HAP-1 (cell line): Measurements from ENCODE around the gene ICE1.
"Not testable (repeated sequence)": the region's sequence is repeated elsewhere in the genome, so short reads cannot be mapped to it uniquely, and the experiment has no call there.

Source experiments
- DNase-seq, 2 experiments: peaks; one replicate each; pipeline ENCODE4 v3.0.0-alpha.2; 2016 to 2020; ENCODE audit warnings: low spot score in 2 of 2
- H3K27me3 ChIP-seq: fragments of 250-450 bp; sonication (Bioruptor Pico); 2 replicates; pipeline ENCODE4 v1.5.1; 2020; ENCODE audit warnings: low read depth, mild to moderate bottlenecking, moderate library complexity
- H3K36me3 ChIP-seq: fragments of 250-450 bp; sonication (Bioruptor Pico); replicated peaks from 2 replicates; pipeline ENCODE4 v1.5.1; 2020; ENCODE audit warnings: mild to moderate bottlenecking
- H3K4me1 ChIP-seq: fragments of 250-450 bp; sonication (Bioruptor Pico); 2 replicates; pipeline ENCODE4 v1.5.1; 2020; ENCODE audit warnings: mild to moderate bottlenecking
- H3K4me3 ChIP-seq: fragments of 250-450 bp; sonication (Bioruptor Pico); 2 replicates; pipeline ENCODE4 v1.5.1; 2020; ENCODE audit warnings: mild to moderate bottlenecking, moderate library complexity
- H3K9me3 ChIP-seq: fragments of 250-450 bp; sonication (Bioruptor Pico); 2 replicates; pipeline ENCODE4 v1.5.1; 2020; ENCODE audit warnings: mild to moderate bottlenecking, moderate library complexity
- in situ Hi-C: fragments of 300-500 bp; cut with MboI; formaldehyde crosslinking; loops from 3 replicates; pipeline ENCODE4 v1.14.3; 2020; ENCODE audit warnings: low sequenced_read_pairs, inconsistent platforms, mixed read lengths

The ICE1 gene

DNA sequence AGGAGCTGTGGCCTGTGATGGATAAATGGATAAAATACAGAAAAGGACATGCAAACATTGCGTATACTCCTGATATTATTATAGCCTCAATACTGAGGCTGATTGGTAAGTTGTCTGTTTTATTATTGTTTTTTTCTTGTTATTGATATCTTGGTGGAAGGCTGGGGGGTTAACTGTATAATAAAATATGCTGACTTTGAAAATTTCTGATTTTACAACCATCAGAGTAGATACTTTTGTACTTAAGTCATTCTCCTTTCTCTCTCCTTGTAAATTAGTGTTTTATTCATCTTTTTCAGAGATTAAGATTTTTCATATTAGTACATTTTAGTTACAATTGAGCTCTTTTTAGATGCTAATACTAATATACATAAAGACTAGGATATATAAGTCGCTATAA is 53.5 kb downstream of the ICE1 start:
- H3K4me3 ChIP-seq: no peak overlapping the region
- H3K9me3 ChIP-seq: no peaks in the 10 kb centered on the region
- H3K27me3 ChIP-seq: no peaks in the 10 kb centered on the region
- H3K4me1 ChIP-seq: no peaks in the 10 kb centered on the region
- no peak for DNase-seq
- in situ Hi-C loops: loop anchor here (25.0 kb wide), 2 partner anchors 886 to 1111 kb away; no protein-coding TSS in a partner anchor
- H3K36me3 ChIP-seq: peaks cover 55% of the 10 kb centered on the region

DNA sequence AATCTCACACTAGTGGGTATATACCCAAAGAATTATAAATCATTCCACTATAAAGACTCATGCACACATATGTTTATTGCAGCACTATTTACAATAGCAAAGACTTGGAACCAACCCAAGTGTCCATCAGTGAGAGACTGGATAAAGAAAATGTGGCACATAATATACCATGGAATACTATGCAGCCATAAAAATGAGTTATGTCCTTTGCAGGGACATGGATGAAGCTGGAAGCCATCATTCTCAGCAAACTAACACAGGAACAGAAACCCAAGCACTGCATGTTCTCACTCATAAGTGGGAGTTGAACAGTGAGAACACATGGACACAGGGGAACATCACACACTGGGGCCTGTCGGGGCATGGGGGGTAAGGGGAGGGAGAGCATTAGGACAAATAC is 57.1 kb downstream of the ICE1 start:
- in situ Hi-C loops: loop anchor here (25.0 kb wide), 2 partner anchors 883 to 1108 kb away; no protein-coding TSS in a partner anchor
- peaks cover 37% of the 10 kb centered on the region for H3K36me3 ChIP-seq
- not testable (repeated sequence) for H3K27me3 ChIP-seq

DNA sequence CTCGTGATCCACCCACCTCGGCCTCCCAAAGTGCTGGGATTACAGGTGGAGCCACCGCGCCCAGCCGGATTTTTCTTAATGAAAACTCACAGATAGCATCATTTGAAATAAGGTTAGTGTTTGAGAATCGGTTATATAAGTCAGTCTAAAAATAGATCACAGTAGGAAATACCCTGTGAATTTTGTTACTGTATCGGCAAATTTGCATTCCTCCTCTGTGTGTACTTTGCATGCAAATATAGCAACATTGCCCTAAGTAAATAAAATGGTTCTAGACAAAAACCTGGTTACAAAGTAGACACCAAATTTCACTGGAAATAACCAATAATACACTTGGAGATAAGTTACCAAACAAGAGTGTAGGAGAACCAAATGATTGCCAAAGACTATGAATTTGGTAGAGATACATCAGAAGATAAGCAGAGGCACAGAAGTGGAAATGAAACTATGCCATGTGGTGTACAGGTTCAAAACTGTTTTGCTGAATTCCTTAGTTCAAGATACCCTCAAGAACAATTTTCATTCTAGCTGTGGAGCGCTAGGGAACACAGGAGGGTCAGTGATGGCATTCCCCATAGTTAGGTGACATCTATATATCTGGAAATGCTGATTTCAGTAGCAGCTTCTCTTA is 58.1 kb downstream of the ICE1 start:
- in situ Hi-C loops: loop anchor here (25.0 kb wide), 2 partner anchors 882 to 1107 kb away; no protein-coding TSS in a partner anchor
- H3K9me3 ChIP-seq: no peaks in the 10 kb centered on the region
- H3K36me3 ChIP-seq: peaks cover 33% of the 10 kb centered on the region
- no peak overlapping the region for H3K4me3 ChIP-seq
- H3K27me3 ChIP-seq: no peaks in the 10 kb centered on the region
- DNase-seq: no peak
- no peaks in the 10 kb centered on the region for H3K4me1 ChIP-seq

More for the DNA sequence above, 57.1 kb downstream of the ICE1 start:
- H3K9me3 ChIP-seq, H3K4me1 ChIP-seq, DNase-seq, H3K4me3 ChIP-seq: not testable (repeated sequence)

DNA sequence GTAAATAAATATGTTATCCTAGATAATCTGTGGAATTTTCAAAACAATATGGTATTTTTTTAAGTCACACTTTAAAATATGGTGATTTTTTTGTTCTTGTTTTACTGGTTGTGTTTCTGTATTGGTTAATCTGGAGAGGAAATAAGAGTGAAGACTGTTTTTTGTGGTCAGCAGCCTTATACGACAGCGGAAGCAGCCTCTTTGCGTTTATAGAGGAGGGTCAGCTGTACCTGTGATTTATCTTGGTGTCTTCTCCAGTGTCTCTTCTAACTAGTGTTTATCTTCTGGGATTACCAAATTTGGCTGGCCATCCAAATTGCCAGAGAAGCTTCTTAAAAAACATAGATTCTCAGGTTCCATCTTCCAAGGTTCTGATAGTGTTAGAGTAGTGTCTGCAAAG is 58.7 kb downstream of the ICE1 start:
- in situ Hi-C loops: loop anchor here (25.0 kb wide), 2 partner anchors 881 to 1106 kb away; no protein-coding TSS in a partner anchor

DNA sequence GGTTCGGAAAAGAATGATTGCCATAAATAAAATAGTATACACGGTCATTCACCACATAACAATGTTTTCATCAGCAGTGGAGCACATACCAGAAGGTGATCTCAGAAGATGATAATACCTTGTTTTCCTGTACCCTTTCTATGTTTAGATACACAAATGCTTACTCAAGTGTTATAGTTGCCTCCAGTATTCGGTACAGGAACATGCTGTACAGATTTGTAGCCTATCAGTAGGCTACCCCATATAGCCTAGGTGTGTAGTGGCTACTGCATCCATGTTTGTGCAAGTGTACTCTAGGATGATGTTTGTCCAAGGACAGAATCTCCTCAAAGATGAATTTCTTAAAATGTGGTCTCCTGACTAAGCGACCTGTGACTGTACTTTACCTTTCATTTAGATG is 59.2 kb downstream of the ICE1 start:
- Histone ChIP-seq H3K4me1 (no peaks in the 10 kb centered on the region), H3K36me3 (peaks cover 31% of the 10 kb centered on the region), H3K4me3 (no peak overlapping the region), H3K27me3 (no peaks in the 10 kb centered on the region), H3K9me3 (no peaks in the 10 kb centered on the region)
- in situ Hi-C loops: loop anchor here (25.0 kb wide), 2 partner anchors 881 to 1106 kb away; no protein-coding TSS in a partner anchor
- no peak for DNase-seq

More for the DNA sequence above, 58.7 kb downstream of the ICE1 start:
- no peaks in the 10 kb centered on the region for H3K4me1 ChIP-seq
- no peak overlapping the region for H3K4me3 ChIP-seq
- no peaks in the 10 kb centered on the region for H3K9me3 ChIP-seq
- no peak for DNase-seq
- H3K27me3 ChIP-seq: no peaks in the 10 kb centered on the region
- H3K36me3 ChIP-seq: peaks cover 31% of the 10 kb centered on the region

DNA sequence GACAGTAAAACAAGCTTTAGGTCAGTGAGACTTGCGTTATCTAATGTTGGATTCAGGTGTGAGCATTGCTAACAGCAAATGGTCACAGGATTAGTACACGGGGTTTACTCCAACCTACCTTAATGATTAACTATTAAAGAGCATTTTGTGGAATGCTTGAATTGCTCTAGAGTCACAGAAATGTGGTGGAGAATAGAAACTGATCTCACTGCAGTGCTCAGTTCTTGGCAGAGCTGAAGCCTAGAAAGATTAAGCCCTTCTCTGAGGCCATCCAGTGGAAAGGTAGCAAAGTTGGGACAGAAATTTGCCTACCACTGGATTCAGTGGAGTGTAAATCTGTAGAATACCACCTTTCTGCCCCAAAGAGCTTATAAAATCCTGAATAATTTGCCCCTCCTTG is 60.9 kb downstream of the ICE1 start:
- Histone ChIP-seq H3K9me3 (no peaks in the 10 kb centered on the region), H3K27me3 (no peaks in the 10 kb centered on the region), H3K4me3 (no peak overlapping the region), H3K36me3 (peaks cover 17% of the 10 kb centered on the region), H3K4me1 (no peaks in the 10 kb centered on the region)
- DNase-seq: no peak
- in situ Hi-C loops: loop anchor here (25.0 kb wide), 2 partner anchors 879 to 1104 kb away; no protein-coding TSS in a partner anchor

DNA sequence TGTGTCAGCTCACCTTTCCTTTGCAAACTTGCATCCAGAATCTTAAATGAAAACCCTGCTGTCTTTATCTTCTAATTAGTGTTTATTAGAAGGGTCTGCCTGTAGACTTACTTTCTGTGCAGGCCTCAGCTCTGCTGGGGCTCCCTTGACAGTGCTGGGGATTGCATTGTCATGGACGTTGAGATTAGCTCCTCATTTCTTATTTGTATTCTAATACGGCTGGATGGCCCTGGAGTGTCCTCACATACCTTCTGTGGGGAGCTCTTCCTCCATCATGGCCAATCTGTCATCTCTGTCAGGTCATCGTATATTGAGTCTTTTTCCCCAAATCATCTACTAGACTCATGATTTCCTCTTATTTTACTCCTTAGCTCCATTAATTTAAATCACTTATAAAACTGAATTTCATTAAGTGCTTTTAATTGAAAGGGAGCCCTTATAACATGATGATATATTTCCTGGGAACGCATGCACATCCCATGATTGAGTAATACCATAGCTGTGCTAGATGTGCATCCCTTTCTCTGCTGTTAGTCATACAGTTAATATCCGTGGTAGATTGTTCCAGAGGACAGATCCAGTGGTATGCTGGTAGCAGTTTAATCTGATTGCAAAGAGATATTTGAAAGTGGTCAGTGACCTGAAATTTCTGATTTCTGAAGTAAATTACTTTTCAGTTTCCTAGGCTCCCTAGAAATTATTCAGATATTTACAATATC is 61.6 kb downstream of the ICE1 start:
- no peak for DNase-seq
- Histone ChIP-seq H3K9me3 (no peaks in the 10 kb centered on the region), H3K36me3 (peaks cover 12% of the 10 kb centered on the region), H3K4me1 (no peaks in the 10 kb centered on the region), H3K4me3 (no peak overlapping the region), H3K27me3 (no peaks in the 10 kb centered on the region)
- in situ Hi-C loops: loop anchor here (25.0 kb wide), 2 partner anchors 878 to 1103 kb away; no protein-coding TSS in a partner anchor

DNA sequence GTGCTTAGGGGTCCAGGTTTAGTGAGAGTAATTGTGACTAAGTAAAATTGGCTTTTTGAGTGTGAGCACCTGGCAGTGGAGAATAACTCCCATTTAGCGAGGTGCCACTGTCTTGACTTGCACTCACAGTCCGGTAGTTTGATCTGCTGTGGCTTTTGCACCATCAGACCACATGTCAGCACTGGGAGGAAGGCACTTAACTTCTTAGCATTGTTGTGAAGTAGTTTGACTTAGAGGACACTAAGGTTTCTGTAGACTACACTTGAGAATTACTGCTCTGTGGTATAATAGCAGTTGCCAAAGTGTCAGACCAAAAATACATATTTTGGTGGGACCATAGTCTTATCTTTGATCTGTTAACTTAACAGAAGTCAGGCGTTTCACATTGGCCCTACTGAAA is 63.6 kb downstream of the ICE1 start:
- Histone ChIP-seq H3K9me3 (no peaks in the 10 kb centered on the region), H3K36me3 (peaks cover 10% of the 10 kb centered on the region), H3K4me3 (no peak overlapping the region), H3K4me1 (no peaks in the 10 kb centered on the region), H3K27me3 (no peaks in the 10 kb centered on the region)
- no peak for DNase-seq
- in situ Hi-C loops: loop anchor here (25.0 kb wide), 2 partner anchors 876 to 1101 kb away; no protein-coding TSS in a partner anchor

DNA sequence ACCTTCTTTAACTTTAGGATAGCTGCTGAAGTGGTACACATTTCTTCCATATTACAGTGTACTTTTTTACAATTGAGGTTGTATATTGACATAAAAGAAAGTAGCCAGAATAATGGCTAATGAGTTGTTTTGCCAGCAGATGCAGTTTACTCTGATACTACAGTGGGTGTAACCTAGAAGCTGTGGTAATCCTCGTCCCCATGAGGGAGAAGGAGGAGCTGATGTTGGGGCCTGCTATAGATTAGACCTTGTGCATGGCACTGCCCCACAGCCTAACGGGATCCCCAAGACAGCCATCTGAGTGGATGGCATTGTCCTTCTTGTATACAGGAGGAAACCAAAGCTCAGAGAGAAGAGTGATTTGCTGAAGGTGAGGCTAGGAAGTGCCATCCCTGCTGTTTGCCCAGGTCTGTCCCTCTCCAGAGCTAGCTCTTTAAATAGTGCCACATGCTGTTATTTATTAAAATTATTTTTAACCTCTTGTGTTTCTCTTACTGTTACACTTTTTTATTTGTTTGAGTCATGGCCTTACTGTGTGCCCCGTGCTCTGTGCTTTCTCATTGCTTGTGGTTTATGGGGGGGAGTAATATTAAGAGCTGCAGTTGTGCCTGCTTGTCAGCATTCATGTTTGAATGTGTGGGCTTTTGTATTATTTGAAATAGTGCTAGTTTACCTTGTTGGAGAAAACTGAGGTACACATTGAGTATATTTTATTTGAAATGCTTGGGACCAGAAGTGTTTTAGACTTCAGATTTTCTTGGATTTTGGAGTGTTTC is 65.3 kb downstream of the ICE1 start:
- Histone ChIP-seq H3K9me3 (no peaks in the 10 kb centered on the region), H3K27me3 (no peaks in the 10 kb centered on the region), H3K4me3 (no peak overlapping the region), H3K36me3 (peaks cover 10% of the 10 kb centered on the region), H3K4me1 (no peaks in the 10 kb centered on the region)
- no peak for DNase-seq
- in situ Hi-C loops: loop anchor here (25.0 kb wide), 2 partner anchors 875 to 1100 kb away; no protein-coding TSS in a partner anchor

DNA sequence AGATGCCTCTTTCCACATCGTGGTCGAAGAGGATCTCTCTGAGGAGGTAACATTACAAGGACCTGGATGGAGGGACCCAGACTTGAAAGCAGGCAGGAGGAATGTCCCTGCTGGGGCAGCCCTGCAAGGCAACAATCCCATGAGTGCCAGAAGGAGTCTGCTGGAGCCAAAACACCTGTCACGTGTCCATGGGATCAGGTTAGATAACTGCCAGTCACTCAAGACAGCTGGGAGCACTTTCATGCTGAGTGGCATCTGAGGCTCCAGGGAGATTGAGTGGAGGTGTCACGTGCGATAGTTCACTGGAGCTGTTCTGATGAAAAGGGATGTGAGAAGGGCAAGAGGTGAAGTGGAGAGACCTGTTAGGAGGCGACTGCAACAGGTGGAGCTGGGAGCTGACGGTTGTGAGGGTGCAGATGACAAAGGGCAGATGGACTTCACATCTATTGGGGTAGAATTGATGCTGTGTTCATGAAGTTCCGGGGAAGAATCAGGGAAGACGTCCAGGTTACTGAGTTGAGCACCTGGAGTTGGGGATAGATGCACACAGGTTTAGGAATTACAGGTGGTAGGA is 68.4 kb downstream of the ICE1 start:
- in situ Hi-C loops: loop anchor here (25.0 kb wide), 2 partner anchors 871 to 1096 kb away; no protein-coding TSS in a partner anchor
- no peak overlapping the region for H3K4me3 ChIP-seq
- peaks cover 7% of the 10 kb centered on the region for H3K36me3 ChIP-seq
- no peaks in the 10 kb centered on the region for H3K27me3 ChIP-seq
- no peaks in the 10 kb centered on the region for H3K9me3 ChIP-seq
- H3K4me1 ChIP-seq: peaks cover 4% of the 10 kb centered on the region; the same call in 1 of the 2 replicates
- DNase-seq: no peak

DNA sequence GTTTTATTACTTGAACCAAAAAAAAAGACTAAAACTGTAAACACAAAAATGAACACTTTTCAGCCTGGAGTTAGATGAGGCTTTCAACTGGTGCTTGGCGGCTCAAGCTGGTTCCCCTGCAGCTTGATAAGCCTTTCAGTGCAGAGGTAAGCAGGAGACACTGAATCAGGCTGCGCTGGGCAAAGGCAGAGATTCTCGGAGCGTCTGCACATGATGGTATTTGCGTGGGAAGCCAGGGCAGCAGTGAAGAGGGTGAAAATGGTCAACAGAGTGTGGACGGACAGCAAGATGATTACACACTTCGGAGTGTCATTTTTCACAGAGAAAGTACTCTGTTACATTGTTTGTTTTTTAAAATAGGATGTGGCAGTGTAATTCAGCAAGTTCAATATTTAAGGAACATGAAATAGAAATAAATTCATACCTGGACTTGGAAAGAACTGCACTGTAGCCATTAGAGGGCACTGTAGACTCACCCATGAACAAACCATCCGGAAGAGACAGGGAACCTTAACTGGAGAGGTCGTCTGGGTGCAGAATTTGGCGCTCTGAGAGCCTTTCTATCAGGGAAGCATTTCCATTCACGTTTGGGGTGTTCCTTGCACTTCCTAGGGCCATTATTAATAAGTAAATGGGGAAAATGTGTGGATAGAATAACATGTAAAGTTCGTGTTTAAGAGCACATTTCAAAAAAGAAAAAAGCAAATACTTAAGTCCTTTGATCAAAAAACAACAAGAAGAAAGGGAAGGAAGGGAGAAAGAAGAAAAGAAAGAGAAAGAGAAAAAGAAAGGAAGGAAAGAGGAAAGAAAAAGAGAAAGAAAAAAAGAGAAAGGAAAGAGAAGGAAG is 69.8 kb downstream of the ICE1 start:
- in situ Hi-C loops: loop anchor here (25.0 kb wide), 2 partner anchors 870 to 1095 kb away; no protein-coding TSS in a partner anchor
- peak; percentile 53 to 58 for DNase-seq
- H3K4me1 ChIP-seq: peaks cover 5% of the 10 kb centered on the region; the same call in 1 of the 2 replicates
- H3K9me3 ChIP-seq: no peaks in the 10 kb centered on the region
- no peak overlapping the region for H3K4me3 ChIP-seq
- H3K27me3 ChIP-seq: no peaks in the 10 kb centered on the region
- H3K36me3 ChIP-seq: peaks cover 3% of the 10 kb centered on the region

DNA sequence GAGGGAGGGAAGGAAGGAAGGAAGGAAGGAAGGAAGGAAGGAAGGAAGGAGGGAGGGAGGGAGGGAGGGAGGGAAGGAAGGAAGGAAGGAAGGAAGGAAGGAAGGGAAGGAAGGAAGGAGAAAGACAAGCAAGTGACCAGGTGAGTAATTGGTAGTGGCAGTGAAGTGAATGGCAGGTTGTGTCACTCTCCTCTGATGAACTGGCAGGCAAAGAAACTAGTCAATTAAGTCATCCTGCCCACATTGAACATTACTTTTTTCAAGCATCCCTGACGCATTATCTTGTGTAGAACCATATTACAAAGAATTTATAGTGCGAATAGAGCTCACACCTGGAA is 70.4 kb downstream of the ICE1 start:
- H3K27me3 ChIP-seq, H3K4me3 ChIP-seq, DNase-seq, H3K9me3 ChIP-seq, H3K36me3 ChIP-seq, H3K4me1 ChIP-seq: not testable (repeated sequence)
- in situ Hi-C loops: loop anchor here (25.0 kb wide), 2 partner anchors 869 to 1094 kb away; no protein-coding TSS in a partner anchor
